Measurements from ENCODE around the gene IPO9. TPM values are rescaled to one million over a fixed set of nuclear protein-coding genes. Genes with fewer than 3 reads are reported as not detected.

Gene IPO9
- total and polyA plus RNA-seq, 2 experiments from 2014 or later: 47.6 to 87.4 TPM

DNA sequence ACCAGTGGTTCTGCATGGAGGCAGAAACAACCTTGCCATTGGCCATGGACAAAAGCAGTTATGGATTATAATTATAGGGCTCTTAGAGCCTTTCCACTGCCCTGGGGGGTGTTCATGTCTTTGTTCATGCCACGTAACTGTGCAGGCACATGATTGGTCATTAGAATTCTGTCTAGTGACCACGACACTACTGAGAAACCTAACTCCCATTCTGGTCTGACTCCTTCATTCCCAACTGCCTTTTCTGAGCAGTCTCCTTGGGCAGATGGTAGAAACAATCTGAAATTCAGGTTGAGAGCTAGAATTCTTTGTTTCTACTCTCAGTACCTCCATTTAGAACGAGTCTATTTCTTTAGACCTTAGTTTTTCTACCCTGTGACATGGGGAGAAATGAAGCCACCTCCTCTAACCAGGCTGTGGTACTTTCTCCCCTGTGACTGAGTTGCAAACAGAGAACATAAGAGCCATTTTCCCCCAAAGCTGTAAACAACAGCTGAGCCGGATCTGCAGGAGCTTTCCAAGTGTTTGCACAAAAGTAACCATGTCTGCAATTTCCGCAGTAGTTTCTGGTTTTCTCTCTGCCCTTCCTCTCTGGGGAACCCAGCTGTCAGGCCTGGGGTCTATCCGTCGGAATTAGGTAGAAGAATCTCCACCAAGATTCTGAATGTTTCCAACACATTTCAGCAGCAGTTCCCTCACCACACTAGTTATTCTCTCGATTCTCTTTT lies 37.7 kb upstream of the IPO9 start:
- H3K4me2 ChIP-seq: no peak overlapping the region

More for the DNA sequence above, 37.7 kb upstream of the IPO9 start:
- Histone ChIP-seq H3K36me3 (ENCODE audit: insufficient read depth) (peaks cover 10% of the 10 kb centered on the region), H3K4me1 (ENCODE audit: insufficient read depth) (no peaks in the 10 kb centered on the region), H3F3A (replicated peaks; ENCODE audit: low read depth) (no peaks in the 10 kb centered on the region), H3K9me2 (ENCODE audit: insufficient read depth) (no peaks in the 10 kb centered on the region), H3K4me3 (no peak overlapping the region), H2AFZ (no peak overlapping the region), H3K27me3 (ENCODE audit: insufficient read depth) (no peaks in the 10 kb centered on the region), H4K20me1 (replicated peaks; ENCODE audit: insufficient read depth) (no peaks in the 10 kb centered on the region), H3K79me2 (replicated peaks; ENCODE audit: insufficient read depth) (no peaks in the 10 kb centered on the region), H3K27ac (ENCODE audit: low read depth) (no peak overlapping the region)
- no peak overlapping the region for H3K4me3 Mint-ChIP-seq
- no peak for TF ChIP-seq STAT1 (IDR thresholded peaks at IDR 0.05; ENCODE audit: unreplicated experiment)
- no peak for TF ChIP-seq JUNB (IDR thresholded peaks at IDR 0.05; ENCODE audit: unreplicated experiment)
- no peak for TF ChIP-seq POLR2AphosphoS5 (IDR thresholded peaks at IDR 0.05; ENCODE audit: low read depth)
- no peak for TF ChIP-seq ETS1 (IDR thresholded peaks at IDR 0.05)
- TF ChIP-seq EZH2 (IDR thresholded peaks at IDR 0.05; ENCODE audit: low read depth, unreplicated experiment): no peak
- TF ChIP-seq NANOG (IDR thresholded peaks at IDR 0.05; ENCODE audit: borderline replicate concordance): no peak
- no peak for TF ChIP-seq EZH2phosphoT487 (IDR thresholded peaks at IDR 0.05; ENCODE audit: unreplicated experiment)
- no peak for TF ChIP-seq REST (IDR thresholded peaks at IDR 0.05; ENCODE audit: unreplicated experiment)
- no peak for TF ChIP-seq ZNF114 (CRISPR knock-in tag; IDR thresholded peaks at IDR 0.05)
- no peaks in the 10 kb centered on the region for H3K4me1 Mint-ChIP-seq
- ATAC-seq (no peak), DNase-seq (ENCODE audit: low spot score) (no peak)
- H3K9me3 Mint-ChIP-seq: no peaks in the 10 kb centered on the region
- H3K27me3 Mint-ChIP-seq (ENCODE audit: insufficient read depth, low read depth, poor library complexity): peaks cover 5% of the 10 kb centered on the region
- peaks cover 81% of the 10 kb centered on the region for H3K36me3 Mint-ChIP-seq (ENCODE audit: low read depth)
- no peak overlapping the region for H3K27ac Mint-ChIP-seq

Measured in GM23338 (cell line).